Fibroblast of skin of scalp (primary cell): Measurements from ENCODE around the gene PDGFD.
"Not testable (repeated sequence)": the region's sequence is repeated elsewhere in the genome, so short reads cannot be mapped to it uniquely, and the experiment has no call there.

Experiments used
- DNase-seq: peaks from one replicate; pipeline ENCODE4 v3.0.0-alpha.2; 2013

Gene PDGFD

GRCh38 chr11:104053743-104054478, 110.0 kb downstream of the PDGFD start:
- no peak for DNase-seq

- DNase-seq, result no peak
These were observed 112.2 kb downstream of the PDGFD start for GRCh38 chr11:104051778-104052177.

GRCh38 chr11:104049116-104049515, 114.8 kb downstream of the PDGFD start:
- no peak for DNase-seq

GRCh38 chr11:104046858-104047257, 117.1 kb downstream of the PDGFD start:
- DNase-seq, result not testable (repeated sequence)

- no peak for DNase-seq
These were observed 117.6 kb downstream of the PDGFD start for GRCh38 chr11:104046331-104046730.

GRCh38 chr11:104043678-104044239, 120.2 kb downstream of the PDGFD start:
- DNase-seq, result peak; percentile 23

GRCh38 chr11:104043142-104043541, 120.8 kb downstream of the PDGFD start:
- no peak for DNase-seq

- DNase-seq, result no peak
These were observed 122.2 kb downstream of the PDGFD start for GRCh38 chr11:104041792-104042191.

- DNase-seq, result no peak
These were observed 127.0 kb downstream of the PDGFD start for GRCh38 chr11:104036995-104037394.

- no peak for DNase-seq
These were observed 127.4 kb downstream of the PDGFD start, which contains the start of gene DDI1 for GRCh38 chr11:104036588-104036987. Gene DDI1, plus strand, starts transcription at chr11:104036640. Its CDS starts 183 bp downstream, at chr11:104036823.

- DNase-seq, result no peak
These were observed 130.4 kb downstream of the PDGFD start for GRCh38 chr11:104033561-104033960.

- peak; percentile 67 for DNase-seq
These were observed 130.8 kb downstream of the PDGFD start for GRCh38 chr11:104033134-104033533.

GRCh38 chr11:104028476-104029263, 135.3 kb downstream of the PDGFD start:
- DNase-seq, result peak; percentile 29

- no peak for DNase-seq
These were observed 139.4 kb downstream of the PDGFD start for GRCh38 chr11:104024572-104024971.

GRCh38 chr11:104015649-104016415, 148.1 kb downstream of the PDGFD start:
- no peak for DNase-seq

GRCh38 chr11:104011044-104011443, 152.9 kb downstream of the PDGFD start:
- DNase-seq, result peak; percentile 26

- DNase-seq, result no peak
These were observed 154.2 kb downstream of the PDGFD start for GRCh38 chr11:104009744-104010143.

GRCh38 chr11:104005234-104005855, 158.6 kb downstream of the PDGFD start:
- DNase-seq, result no peak

GRCh38 chr11:104003491-104003890, 160.5 kb downstream of the PDGFD start:
- DNase-seq, result peak; percentile 79

GRCh38 chr11:104001561-104002056, 162.3 kb downstream of the PDGFD start:
- DNase-seq, result peak; percentile 74

- peak; percentile 95 for DNase-seq
These were observed 163.1 kb downstream of the PDGFD start for GRCh38 chr11:104000798-104001197.
